Measurements from ENCODE around the gene ANKS1B. TPM values are rescaled to one million over a fixed set of nuclear protein-coding genes. Genes with fewer than 3 reads are reported as not detected.

The ANKS1B gene
- total RNA-seq (ENCODE audit: low replicate concordance) = 0.94 TPM in 1 of 2 replicates, not detected in the other

GRCh38 chr12:99984271-99985128 is at the start of gene ANKS1B:
TSS of gene ANKS1B (minus strand) at chr12:99984936. CDS start at chr12:99984237, 699 bp downstream.

GRCh38 chr12:99647453-99647852 is 337.3 kb downstream of the ANKS1B start, which contains the start of gene GARIN6:
TSS of gene GARIN6 (plus strand) at chr12:99647753. CDS start at chr12:99648175, 422 bp downstream.

Other genes starting within 250 kb of the ANKS1B start
- 18.0 and 25.6 TPM in 2 replicates for gene BLTP3B, start 157.9 kb upstream of the ANKS1B start, total RNA-seq (ENCODE audit: low replicate concordance)
- 9.0 and 9.4 TPM in 2 replicates for gene ACTR6, start 215.9 kb upstream of the ANKS1B start, total RNA-seq (ENCODE audit: low replicate concordance)